NCI-H1105 (cell line): Measurements from ENCODE around the gene DPH5.
"Not testable (repeated sequence)": the region's sequence is repeated elsewhere in the genome, so short reads cannot be mapped to it uniquely, and the experiment has no call there.

Experiments used
- DNase-seq: peaks from one replicate; lab custom pipeline; 2025; lab: John Stamatoyannopoulos, UW

The DPH5 gene

GRCh38 chr1:101032129-101032528 lies 6.5 kb upstream of the DPH5 start:
- not testable (repeated sequence) for DNase-seq

GRCh38 chr1:101030881-101031280 lies 5.3 kb upstream of the DPH5 start:
- no peak for DNase-seq

- DNase-seq: no peak
These were observed 3.6 kb upstream of the DPH5 start for GRCh38 chr1:101029184-101029583.

GRCh38 chr1:101028466-101028865 lies 2.9 kb upstream of the DPH5 start:
- DNase-seq: no peak

GRCh38 chr1:101027194-101027772 lies 1.7 kb upstream of the DPH5 start:
- no peak for DNase-seq

- DNase-seq: no peak
These were observed 825 bp upstream of the DPH5 start for GRCh38 chr1:101026430-101026788.

GRCh38 chr1:101025283-101025656 lies 314 bp downstream of the DPH5 start:
- no peak for DNase-seq

- no peak for DNase-seq
These were observed 3.3 kb downstream of the DPH5 start for GRCh38 chr1:101022294-101022693.

- no peak for DNase-seq
These were observed 8.1 kb downstream of the DPH5 start for GRCh38 chr1:101017448-101017847.

GRCh38 chr1:101013776-101014175 lies 11.8 kb downstream of the DPH5 start:
- DNase-seq: no peak

- no peak for DNase-seq
These were observed 17.3 kb downstream of the DPH5 start for GRCh38 chr1:101008229-101008834.

GRCh38 chr1:101006553-101006952 lies 19.0 kb downstream of the DPH5 start:
- DNase-seq: no peak

GRCh38 chr1:101005871-101006270 lies 19.7 kb downstream of the DPH5 start:
- DNase-seq: no peak

- DNase-seq: no peak
These were observed 20.4 kb downstream of the DPH5 start for GRCh38 chr1:101005183-101005582.

GRCh38 chr1:101004670-101005069 lies 20.9 kb downstream of the DPH5 start:
- DNase-seq: no peak

GRCh38 chr1:101004061-101004460 lies 21.5 kb downstream of the DPH5 start:
- DNase-seq: no peak

- DNase-seq: no peak
These were observed 22.5 kb downstream of the DPH5 start for GRCh38 chr1:101003012-101003650.

- no peak for DNase-seq
These were observed 23.0 kb downstream of the DPH5 start for GRCh38 chr1:101002551-101002950.

- DNase-seq: no peak
These were observed 25.3 kb downstream of the DPH5 start for GRCh38 chr1:101000131-101000873.

GRCh38 chr1:100998426-100998825 lies 27.2 kb downstream of the DPH5 start:
- no peak for DNase-seq

- DNase-seq: no peak
These were observed 30.2 kb downstream of the DPH5 start for GRCh38 chr1:100995198-100995988.
